ENCODE results near the gene DCPS.

DNA sequence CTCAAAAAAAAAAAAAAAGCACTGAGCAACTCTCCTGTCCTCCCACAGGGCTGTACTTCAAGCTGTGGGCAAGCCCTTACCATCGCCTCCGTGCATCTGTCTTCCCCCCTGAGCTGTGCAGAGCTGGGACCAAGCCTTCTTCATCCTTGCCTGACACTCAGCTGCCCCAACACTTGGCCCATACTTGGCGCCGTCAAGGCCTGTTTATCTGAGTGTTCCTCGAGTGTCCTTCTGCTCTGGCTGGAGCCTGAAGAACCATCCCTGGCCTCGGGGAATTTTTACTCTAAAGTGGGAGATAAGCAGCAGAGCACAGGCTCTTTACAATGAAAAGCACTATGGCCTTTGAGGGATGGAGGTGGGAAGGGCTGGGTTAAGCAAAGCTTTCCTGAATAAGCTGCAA lies 22.6 kb upstream of the DCPS start:
- TF ChIP-seq POLR2A (IDR thresholded peaks at IDR 0.05) (no peak), EP300 (IDR thresholded peaks at IDR 0.05) (no peak)
- TF ChIP-seq, protein P1, sequence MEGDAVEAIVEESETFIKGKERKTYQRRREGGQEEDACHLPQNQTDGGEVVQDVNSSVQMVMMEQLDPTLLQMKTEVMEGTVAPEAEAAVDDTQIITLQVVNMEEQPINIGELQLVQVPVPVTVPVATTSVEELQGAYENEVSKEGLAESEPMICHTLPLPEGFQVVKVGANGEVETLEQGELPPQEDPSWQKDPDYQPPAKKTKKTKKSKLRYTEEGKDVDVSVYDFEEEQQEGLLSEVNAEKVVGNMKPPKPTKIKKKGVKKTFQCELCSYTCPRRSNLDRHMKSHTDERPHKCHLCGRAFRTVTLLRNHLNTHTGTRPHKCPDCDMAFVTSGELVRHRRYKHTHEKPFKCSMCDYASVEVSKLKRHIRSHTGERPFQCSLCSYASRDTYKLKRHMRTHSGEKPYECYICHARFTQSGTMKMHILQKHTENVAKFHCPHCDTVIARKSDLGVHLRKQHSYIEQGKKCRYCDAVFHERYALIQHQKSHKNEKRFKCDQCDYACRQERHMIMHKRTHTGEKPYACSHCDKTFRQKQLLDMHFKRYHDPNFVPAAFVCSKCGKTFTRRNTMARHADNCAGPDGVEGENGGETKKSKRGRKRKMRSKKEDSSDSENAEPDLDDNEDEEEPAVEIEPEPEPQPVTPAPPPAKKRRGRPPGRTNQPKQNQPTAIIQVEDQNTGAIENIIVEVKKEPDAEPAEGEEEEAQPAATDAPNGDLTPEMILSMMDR (IDR thresholded peaks at IDR 0.05): no peak

All from sigmoid colon (tissue), 4 donors.